Sigmoid colon (tissue), 4 donors: Measurements from ENCODE around the gene OR8D1.

Experiments used
- EP300 ChIP-seq, 4 donors: sonication (generic); formaldehyde crosslinking; IDR thresholded peaks; one replicate each; pipeline ENCODE4 v1.6.1; 2017; ENCODE audit warnings: antibody characterized with exemption in 4 of 4
- POLR2AphosphoS5 ChIP-seq, 4 donors: sonication (generic); formaldehyde crosslinking; IDR thresholded peaks; one replicate each; pipeline ENCODE4 v1.6.1; 2017; ENCODE audit warnings: antibody characterized with exemption in 4 of 4
- TF ChIP-seq, protein P1 (sequence below), 4 experiments: fragments of 450-650 bp in 3 of 4; fragments of 200-600 bp in 1 of 4; IDR thresholded peaks; one replicate each; pipeline ENCODE4 v1.5.1; 2016 to 2019; ENCODE audit warnings: antibody characterized with exemption in 4 of 4, mild to moderate bottlenecking in 3 of 4, moderate library complexity in 2 of 4

DNA sequence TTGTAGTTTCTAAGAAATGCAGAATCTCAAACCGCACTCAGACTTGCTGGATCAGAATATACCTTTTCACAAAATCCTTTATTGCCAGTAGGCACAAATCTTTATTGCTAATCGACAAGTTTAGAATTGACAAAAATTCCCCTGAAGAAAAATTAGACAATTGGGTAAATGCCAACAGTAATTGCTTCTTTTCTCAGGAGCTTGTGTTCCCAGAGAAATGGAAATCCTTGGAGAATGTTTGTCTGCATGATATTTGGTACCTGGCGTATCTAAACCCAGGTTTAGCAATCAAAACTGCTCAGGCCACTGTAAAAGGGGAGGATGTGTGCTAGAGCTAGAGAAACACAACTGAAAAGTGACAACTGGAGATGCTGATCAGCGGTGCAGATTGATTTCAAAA is 57.7 kb downstream of the OR8D1 start, which contains the start of gene OR8G5:
- TF ChIP-seq, protein P1, sequence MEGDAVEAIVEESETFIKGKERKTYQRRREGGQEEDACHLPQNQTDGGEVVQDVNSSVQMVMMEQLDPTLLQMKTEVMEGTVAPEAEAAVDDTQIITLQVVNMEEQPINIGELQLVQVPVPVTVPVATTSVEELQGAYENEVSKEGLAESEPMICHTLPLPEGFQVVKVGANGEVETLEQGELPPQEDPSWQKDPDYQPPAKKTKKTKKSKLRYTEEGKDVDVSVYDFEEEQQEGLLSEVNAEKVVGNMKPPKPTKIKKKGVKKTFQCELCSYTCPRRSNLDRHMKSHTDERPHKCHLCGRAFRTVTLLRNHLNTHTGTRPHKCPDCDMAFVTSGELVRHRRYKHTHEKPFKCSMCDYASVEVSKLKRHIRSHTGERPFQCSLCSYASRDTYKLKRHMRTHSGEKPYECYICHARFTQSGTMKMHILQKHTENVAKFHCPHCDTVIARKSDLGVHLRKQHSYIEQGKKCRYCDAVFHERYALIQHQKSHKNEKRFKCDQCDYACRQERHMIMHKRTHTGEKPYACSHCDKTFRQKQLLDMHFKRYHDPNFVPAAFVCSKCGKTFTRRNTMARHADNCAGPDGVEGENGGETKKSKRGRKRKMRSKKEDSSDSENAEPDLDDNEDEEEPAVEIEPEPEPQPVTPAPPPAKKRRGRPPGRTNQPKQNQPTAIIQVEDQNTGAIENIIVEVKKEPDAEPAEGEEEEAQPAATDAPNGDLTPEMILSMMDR (IDR thresholded peaks at IDR 0.05): no peak
- TF ChIP-seq POLR2AphosphoS5 (IDR thresholded peaks at IDR 0.05) (no peak), EP300 (IDR thresholded peaks at IDR 0.05) (no peak)
